Endothelial cell of umbilical vein (primary cell): ENCODE results near the gene GAS7.

Experiments used
- CTCF ChIP-seq, 2 donors: IDR thresholded peaks; 1 replicate in 1 of 2; 2 replicates in 1 of 2; pipeline ENCODE4 v1.5.1; 2011; ENCODE audit warnings: low read length in 2 of 2, mild to moderate bottlenecking in 2 of 2, moderate library complexity in 2 of 2, control low read depth in 1 of 2, inconsistent platforms in 1 of 2, low read depth in 1 of 2; ENCODE audit not compliant: insufficient read depth in 1 of 2; ENCODE audit errors: extremely low read depth in 1 of 2
- MYC ChIP-seq: IDR thresholded peaks from one replicate; pipeline ENCODE4 v1.6.1; 2011; ENCODE audit warnings: mild to moderate bottlenecking, low read depth, low read length
- POLR2A ChIP-seq: IDR thresholded peaks from 2 replicates; pipeline ENCODE4 v1.6.1; 2012; ENCODE audit warnings: low read depth, mild to moderate bottlenecking, control low read depth, low read length

DNA sequence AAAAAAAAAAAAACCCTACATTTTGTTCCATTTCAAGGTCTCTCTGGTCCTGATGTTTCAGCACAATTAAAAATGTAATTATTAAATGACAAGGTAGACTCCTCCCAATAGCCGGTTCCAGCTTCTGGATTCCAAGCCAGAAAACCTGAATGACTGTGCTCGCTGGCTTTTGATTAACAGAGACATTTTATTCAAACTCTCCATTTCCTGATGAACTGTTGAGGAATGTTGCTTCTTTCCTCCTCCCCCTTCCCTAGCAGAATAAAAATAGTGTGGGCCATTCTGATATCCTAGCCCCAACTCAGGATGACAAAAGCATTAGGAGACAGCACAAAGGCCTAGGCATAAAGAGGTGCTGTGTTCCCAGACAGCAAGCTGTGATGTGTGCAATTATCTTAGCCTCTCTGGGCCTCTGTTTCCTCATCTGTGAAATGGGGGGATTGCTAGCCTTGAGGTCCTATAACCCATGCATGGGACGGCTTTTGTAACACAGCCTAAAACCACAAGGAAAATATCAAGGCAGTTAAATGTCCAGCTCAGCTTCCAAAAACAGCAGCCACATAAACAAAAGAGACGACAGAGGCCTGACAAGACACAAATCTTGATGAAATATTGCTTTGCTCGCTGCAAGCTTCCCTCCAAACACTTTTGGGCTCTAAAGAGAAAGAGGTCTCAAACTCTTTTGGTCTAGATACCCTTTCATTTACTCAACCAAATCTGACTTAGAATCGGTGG is 166.1 kb downstream of the GAS7 start:
- no peak for TF ChIP-seq POLR2A
- TF ChIP-seq CTCF (IDR thresholded peaks at IDR 0.05; ENCODE audit: extremely low read depth in 1 of 2, insufficient read depth in 1 of 2, low read depth in 1 of 2, low read length in 2 of 2), result no peak
- no peak for TF ChIP-seq MYC
